T follicular helper cell (primary cell): ENCODE measurements around the gene MOK.
A peak's percentile ranks its signal among the peaks of the same experiment; 100 is the strongest.
"Not testable (repeated sequence)": the region's sequence is repeated elsewhere in the genome, so short reads cannot be mapped to it uniquely, and the experiment has no call there.

Experiments used
- DNase-seq: peaks from one replicate; pipeline ENCODE4 v3.0.0-alpha.2; 2020; ENCODE audit warnings: low read depth

MOK gene

DNA sequence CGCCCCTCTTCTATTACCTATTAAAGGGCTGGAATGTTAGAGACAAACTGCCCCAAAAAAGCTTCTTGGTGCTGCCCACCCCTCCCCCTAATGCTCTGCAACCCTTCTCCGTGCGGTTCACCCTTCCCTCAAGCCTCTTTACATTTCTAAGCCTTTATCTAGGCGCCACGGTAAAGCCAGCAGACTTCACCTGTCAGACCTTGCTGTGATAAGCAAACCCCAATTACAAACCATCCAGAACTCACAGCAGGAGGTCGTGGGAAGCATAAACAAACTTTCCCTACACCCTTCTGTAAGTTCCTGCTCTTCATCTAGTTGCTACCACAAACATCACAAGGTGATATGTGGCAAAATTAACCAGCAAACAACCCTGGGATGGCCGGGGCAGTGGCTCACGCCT lies 56.8 kb downstream of the MOK start:
- DNase-seq = no peak

DNA sequence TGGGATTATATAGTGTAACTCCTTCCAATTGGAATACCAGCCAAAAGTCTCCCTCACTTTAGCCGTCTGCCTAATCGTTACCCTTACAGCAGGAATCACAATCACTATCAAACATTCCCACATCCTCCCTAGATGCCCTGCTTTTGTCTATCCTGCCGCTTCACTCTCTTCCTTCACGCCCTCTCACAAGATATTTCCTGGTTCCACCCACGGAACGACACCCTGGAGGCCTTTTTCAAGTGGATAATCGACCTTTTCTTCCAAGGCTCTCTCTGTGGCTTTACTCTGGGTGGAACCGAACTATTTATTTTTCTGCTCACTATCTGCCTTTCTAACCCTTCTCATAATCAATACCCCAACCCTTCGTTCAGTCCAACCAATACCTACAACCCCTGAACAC lies 58.9 kb downstream of the MOK start:
- no peak for DNase-seq

DNA sequence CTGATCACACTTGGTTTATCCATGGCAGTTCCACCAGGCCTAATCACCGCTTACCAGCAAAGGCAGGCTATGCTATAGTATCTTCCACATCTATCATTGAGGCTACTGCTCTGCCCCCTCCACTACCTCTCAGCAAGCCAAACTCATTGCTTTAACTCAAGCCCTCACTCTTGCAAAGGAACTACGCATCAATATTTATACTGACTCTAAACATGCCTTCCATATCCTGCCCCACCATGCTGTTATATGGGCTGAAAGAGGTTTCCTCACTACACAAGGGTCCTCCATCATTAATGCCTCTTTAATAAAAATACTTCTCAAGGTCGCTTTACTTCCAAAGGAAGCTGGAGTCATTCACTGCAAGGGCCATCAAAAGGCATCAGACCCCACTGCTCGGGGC lies 61.2 kb downstream of the MOK start:
- DNase-seq = not testable (repeated sequence)

DNA sequence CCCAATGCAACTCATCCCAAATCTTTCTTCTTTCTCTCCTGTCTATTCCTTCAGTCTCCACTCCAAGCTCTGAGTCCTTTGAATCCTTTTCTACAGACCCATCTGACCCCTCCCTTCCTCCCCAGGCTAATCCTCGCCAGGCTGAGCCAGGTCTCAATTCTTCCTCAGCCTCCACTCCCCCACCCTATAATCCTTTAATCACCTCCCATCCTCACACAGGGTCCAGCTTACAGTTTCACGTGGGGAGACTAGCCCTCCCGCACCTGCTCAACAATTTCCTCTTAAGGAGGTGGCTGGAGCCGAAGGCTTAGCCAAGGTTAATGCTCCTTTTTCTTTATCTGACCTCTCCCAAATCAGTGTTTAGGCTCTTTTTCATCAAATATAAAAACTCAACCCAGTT lies 63.8 kb downstream of the MOK start:
- DNase-seq = no peak

DNA sequence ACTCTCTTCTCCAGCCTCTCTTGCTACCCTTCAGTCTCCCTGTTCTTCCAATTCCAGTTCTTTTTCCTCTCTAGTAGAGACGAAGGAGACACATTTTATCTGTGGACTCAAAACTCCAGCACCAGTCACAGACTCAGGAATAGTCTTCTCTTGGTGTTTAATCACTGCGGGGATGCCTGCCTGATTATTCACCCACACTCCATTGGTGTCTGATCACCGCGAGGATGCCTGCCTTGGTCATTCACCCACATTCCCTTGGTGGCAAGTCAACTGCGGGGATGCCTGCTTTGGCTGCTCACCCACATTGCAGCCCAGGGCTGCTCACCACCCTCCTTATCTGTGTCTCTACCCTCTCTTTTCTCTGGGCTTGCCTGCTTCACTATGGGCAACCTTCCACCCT lies 64.5 kb downstream of the MOK start:
- DNase-seq = not testable (repeated sequence)

DNA sequence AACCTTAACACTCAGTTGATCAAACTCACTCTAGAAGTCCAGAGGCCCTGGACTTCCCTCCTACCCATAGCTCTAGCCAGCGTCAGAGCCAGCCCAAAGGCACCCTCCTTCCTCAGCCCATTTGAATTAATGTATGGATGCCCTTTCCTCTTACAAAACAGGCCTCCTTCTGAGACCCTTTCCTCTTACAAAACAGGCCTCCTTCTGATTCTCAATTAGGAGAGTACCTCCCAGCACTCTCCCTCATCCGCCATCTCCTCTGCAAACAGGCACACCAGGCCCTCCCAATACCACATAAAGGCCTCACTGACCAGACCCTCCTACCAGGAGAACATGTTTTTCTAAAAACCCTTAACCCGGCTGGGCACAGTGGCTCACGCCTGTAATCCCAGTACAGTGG lies 65.7 kb downstream of the MOK start:
- DNase-seq = no peak

DNA sequence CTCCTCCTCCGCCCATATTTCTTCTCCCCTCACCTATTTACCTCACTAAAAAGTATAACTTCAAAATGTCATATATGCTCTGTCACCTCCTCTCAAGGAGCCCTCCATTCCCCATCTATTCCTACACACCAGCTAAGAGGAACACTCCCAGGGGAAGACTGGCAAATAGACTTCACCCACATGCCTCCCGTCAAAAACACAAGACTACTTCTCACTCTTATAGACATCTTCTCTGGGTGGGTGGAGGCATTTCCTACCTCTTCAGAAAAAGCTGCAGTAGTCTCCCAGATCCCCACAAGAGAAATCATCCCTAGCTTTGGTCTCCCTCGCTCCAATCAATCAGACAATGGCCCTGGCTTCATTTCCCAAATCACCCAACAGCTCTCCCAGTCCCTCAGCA lies 66.2 kb downstream of the MOK start:
- no peak for DNase-seq

DNA sequence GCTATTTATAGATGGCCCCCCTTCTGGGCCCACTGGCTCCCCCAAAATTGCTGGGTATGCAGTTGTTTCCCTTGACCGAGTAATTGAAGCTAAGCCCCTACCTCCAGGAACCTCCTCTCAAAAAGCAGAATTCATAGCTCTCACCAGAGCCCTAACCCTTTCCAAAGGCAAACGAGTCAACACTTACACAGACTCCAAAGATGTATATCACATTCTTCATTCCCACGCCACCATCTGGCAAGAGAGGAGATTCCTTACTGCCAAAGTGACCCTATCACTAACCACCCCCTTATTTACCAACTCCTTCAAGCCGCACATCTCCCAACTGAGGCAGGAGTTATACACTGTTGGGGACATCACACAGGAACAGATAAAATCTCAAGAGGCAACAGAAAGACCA lies 66.8 kb downstream of the MOK start:
- DNase-seq = no peak

DNA sequence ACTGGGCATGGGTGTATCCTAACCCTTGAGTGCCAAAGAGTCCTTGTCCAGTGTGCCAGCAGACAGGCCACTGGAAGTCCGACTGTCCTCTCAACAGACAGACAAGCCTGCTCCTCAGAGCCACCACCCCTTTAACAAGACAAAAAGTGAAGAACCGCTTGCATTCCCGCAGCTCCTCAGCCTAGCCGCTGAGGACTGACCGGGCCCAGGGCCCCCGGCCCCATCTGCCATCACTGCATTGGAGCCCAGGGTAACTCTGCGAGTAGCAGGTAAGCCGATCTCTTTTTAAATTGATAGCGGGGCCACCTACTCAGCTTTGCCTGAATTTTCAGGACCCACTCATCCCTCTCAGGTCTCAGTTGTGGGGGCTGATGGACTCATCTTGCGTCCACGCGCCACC lies 68.9 kb downstream of the MOK start:
- DNase-seq = no peak

DNA sequence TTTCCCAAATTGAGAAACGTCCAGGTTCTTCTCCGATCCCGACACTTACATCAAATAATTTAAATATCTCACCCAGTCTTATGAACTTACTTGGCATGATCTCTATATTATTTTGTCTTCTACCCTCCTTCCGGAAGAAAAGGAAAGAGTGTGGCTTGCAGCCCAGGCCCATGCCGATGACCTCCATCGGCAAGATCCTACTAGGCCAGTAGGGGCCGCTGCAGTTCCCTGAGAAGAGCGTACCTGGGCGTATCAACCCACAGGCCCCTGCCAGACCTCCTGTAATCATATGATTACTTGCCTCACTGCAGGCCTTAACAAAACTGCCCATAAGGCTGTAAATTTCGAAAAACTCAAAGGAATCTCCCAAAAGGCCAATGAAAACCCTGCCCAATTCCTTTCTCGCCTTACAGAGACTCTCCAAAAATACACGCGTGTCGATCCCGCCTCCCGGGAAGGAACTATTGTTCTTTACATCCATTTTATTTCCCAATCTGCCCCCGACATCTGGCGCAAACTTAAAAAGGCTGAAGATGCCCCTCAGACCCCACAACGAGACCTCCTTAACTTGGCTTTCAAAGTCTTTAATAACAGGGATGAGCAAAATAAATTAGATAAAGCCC lies 69.6 kb downstream of the MOK start:
- DNase-seq = peak; percentile 57

DNA sequence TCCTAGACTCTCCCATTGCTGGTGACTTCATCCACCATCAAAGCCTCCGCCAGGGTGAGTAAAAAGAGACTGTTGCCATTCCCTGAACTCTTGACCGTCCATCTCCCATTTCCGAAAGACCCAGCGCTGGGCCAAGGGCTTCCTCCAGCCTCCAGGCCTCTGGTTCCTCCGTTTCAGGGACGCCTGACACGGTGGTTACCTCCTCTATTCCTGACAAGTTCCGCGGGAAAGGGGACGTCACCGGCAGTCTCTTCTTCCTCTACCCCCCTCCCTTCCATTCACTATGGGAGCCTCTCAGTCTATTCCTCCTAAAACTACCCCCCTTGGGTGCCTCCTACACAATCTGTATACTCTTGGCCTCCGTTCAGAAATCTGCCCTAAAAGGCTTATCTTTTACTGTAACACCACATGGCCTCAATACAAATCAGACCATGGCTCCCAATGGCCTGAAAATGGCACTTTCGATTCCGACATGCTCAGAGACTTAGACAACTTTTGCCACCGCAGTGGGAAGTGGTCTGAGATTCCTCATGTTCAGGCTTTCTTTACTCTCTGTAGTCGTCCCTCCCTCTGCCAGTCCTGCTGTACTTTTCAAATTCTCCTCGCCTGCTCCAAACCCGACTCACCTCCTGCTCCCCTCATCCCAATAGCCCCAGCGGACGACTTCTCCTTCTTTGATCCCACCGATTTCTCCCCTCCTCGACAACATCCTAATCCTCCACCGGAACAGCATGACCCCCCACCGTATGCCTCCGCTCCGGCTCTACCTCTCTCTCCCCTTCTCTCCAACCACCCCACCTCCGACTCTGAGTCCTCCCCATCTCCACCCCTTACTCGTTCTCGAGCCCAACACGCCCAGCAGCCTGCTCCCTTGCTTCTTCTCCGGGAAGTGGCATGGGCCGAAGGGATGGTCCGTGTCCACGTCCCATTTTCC lies 70.4 kb downstream of the MOK start:
- DNase-seq = no peak

DNA sequence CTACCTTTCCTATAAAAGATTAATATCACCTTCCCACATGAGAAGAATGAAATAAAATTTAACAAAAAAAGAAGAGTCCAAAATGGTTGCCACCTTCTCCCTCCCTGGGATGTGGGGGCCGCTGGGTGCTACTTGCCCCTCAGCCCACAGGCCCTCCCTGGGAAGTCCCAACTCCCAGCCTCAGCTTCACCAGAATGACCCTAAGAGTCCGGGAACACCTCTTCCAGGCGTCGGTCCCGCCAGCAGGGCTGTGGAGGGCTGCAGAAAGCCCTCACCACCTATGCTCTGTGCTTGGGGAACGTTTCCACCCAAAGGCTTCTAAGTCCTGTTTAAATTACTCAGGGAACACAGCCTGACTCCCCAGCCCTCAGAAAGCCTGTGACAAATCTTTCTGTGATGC lies 71.9 kb downstream of the MOK start:
- DNase-seq = no peak

DNA sequence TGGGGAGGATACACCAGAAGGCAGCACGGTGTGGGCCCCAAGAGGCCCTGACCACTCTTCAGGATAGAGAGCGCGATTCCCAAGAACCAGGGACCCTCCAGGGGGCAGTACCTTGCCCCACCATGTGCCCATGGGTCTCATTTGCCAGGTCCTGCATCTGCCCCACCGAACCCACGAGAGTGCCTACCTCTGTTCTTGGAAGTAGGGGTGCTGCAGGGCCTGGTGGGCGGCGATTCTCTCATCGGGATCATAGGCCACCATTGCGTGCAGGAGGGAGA lies 72.7 kb downstream of the MOK start:
- no peak for DNase-seq

DNA sequence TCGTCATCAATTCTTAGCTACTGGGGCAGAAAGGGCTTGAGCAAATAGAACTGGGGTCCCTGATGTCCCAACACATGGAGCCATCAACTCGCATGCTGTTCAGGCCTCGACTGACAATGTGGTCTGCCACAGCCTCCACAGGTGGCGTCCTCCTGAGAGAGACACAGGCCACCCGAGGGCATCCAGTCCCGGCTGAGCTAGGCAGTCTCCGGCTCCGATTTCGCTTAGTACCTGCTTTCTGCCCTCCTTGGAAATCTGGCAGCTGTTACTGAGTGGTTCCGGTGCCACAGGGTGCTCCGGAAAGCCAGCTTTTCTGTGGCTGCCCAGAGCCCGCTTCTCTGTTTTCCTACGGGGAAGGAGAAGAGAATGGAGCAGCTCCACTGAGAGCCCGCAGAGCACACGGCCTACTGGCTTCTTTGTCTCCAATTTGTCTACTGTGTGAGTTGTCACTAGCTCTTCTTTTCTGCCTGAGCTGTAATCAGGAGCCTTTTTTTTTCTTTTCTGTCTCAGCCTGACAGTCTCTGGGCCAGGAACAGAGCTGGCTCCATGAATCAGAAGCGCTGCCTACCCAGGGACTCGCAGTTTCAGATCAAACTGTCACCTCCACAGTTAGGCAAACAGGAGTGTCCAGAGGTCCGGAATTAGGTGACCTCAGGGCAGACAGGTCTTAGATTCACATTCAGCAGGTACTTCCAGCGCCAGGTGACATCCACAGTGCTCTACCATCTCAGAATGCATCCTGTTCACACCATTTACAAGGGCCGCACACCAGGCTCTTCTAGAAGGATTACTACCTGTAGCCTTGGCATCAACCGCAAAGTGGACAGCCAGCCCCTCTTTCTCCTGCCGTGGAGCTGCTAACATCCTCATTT lies 73.3 kb downstream of the MOK start:
- no peak for DNase-seq

DNA sequence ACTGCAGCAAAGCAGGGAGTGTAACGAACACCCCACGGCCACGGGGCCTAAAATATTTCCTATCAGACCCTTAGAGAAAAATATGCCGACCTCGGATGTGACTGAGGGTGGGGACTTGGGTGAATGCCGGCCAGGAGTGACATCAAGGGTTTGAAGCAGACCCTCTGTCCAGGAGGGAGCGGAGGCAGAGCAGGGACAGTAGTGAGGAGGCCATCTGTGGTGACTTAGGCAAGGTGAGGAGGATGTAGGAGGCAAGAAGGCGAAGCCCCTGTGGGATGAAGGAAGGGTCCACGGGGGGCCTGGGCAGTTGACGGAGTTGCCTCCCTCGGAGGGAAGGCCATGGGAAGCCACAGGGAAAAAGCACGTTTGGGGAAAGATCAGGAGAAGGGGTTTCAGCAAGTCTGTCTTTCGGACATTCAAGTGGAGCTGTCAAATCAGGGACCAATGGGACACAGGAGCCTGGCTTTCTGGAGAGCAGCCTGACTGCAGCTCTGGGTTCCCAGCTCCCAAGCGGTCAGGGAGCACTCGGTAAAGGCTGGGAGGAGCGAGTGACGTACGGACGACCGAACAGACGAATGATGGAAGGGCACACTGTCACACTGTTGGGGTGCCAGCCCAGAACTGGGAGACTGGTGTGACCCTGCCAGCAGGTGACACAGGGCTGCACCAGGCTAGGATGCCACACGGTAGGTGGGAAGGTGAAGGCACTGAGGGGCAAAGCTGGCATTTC lies 74.3 kb downstream of the MOK start:
- DNase-seq = no peak

DNA sequence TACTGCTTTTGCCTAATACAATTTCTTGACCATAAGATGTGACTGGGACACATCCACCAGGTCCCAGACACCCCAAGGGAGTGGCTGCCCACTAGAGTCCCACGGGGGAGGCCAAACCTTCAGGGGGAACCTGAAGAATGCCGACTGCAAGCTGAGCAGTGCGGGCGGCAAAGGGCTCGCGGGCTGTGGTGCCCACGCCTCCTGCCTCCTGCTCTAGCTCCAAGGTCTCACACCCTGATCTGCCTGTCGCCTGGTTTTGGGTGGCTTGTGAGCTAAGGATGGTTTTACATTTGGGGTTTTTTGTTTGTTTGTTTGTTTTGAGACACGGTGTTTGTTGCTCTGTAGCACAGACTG lies 75.2 kb downstream of the MOK start:
- no peak for DNase-seq

DNA sequence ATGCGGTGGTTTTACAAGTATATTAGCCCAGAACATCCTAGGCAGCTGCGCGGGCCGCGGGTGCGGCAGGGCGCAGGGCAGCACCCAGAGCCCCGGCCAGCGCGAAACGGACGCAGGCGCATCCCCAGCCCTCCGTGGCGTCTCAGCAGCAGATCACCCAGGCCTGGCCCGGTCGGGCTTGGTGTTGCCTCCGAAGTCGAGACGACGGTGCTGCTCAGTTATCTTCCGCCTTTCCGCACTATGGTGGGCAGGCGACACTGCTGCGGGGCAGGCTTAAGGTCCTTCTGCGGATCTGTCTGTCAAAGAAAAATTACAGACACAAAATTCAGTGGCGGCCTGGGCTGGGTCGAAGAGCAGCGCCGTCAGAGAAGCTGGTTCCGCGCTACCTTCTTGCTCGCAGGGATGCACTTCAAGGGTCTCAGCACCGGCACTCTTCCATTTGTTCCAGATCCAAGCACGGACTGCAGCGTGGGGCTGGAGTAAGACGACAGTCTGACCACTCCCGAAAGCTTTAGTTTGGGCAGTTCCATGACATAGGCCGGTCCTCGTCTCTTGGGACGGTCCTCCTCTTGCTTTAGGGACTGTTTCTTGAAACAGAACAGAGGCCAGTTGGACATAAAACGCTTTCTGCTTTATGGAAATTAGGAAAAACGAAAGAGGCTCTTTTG lies 75.8 kb downstream of the MOK start:
- DNase-seq = no peak

DNA sequence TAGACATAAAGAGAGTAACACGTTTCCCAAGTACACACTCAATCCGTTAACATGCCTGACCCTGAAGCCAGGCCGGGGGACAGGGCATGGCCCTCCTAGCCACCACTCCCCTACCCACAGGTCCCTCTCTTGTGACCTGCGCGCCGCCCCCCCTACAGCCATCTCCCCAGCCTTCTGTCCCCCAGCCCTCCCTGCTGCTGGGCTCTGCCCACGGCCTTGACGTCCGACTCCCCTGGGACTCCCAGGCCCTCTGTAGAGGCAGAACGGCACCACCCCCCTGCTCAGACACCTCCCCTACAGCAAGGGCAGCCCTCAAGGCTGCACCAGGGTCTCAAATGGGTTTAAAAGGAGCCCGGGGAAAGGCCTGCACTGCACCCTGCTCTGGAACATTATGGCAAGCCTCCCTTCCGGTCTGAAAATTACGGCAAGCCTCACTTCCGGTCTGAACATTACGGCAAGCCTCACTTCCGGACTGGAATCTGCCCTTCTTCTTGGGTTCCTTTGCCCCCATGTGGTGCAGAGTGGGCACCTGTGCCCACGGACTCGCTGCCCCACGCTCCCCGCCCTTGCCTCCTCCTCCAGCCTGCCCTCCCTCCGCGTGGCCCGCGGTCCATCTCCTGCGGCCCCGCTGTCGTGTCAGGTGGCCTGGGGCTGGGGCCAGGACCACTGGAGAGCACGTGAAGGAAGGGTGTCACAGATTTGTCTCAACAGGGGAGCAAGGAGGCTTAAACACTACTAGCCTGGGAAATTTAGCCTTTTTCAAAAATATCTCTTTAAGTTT lies 77.6 kb downstream of the MOK start:
- DNase-seq = no peak

DNA sequence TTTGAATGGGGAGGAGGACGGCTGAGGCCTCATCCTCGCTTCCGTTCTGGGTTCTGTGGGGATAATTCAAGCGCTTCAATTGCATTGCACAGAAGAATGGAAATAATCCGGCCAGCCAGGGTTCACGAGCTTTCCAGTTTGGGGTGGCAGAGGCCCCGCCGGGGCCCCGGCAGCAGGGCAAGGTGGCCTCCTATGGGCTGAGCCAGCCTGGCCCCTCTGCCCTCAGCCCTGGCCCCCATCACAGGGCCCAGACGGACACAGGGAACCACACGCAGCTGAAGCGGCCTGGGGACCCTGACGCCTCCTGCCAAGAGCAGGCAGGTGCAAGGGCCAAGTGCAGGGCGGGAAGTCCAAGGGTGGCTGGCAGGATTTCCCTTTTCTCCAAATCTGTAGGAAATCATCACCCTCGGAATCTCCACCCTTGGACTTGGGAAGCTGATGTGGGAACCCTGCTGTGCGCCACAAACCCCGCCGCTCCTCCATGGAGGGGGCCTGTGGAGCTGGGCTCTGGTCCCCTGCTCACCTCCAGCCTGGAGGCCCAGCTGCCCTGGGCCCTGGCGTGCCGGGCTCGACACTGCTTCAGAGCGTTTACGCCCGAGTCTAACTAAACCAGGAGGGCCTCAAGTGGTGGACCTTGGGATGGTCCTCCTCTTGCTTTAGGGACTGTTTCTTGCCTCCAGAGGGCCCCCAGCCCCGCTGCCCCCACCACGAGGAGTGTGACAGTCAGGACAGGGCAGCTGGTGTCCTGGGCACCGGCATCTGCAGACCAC lies 78.4 kb downstream of the MOK start:
- no peak for DNase-seq

DNA sequence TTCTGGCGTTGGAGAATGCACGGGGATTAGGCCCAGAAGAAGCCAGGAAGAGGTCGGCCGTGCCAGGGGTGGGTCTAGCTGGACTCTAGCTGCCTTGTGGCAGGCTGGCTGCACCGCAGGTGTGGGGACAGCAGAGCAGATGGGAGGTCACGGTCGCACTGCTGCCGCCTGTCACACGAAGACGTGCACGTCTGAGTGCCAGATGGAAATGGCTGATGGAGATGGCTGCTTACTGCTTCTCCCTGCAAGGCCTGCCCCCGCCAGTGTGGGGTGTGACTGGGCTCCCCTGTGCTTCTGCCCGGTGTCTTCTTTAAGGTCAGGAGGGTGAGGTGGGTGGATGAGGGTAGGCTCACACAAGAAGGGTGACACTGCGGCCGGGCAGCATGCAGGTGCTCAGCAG lies 79.0 kb downstream of the MOK start:
- DNase-seq = no peak
